ENCODE results near the gene PITPNM3.

PITPNM3 gene

DNA sequence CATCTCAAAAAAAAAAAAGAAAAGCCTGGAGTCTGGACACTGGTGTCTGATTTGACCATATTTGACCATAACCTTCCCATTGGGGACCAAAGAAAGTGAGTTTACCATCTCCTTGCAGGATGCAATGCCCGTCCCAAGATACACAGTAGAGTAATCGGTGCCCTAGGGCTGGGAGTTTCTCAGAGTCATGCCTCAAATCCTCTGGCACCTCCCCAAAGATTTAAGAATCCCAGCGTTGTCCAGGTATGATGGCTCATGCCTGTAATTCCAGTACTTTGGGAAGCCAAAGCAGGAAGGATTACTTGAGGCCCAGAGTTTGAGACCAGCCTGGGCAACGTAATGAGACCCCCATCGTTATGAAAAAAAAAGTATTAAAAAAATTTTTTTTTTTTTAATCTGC lies 5.0 kb downstream of the PITPNM3 start:
- DNase-seq: no peak

DNA sequence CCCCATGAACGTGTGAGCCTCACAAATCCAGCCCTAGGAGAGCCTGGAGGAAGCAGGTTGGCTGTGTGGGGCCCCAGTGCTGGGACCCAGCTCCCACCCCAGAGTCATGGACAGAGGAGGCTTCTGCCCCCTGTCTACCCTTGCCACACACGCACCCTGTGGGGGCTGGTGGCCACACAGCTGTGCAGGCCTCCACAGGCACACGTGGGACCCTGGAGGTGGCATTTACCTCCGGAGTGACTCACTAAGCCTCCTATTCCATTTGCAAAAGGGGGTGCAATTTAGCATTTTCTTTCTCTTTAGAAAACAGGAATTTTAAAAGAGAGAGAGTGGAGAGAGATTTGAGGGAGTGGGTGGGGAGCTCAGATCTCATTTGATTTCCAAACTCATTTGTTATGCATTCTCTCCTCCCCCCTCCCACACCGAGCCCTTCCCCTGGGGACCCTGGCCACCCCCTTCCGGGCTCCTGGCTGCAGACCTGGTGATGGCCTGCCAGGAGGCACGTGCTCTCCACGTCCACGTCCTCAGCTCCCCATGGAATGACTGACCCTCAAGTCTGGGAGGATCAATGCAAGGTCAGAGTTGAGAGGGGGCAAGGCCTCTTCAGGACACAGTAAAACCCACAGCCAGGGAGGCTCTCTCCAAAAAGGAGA lies 6.8 kb downstream of the PITPNM3 start:
- no peak for DNase-seq

DNA sequence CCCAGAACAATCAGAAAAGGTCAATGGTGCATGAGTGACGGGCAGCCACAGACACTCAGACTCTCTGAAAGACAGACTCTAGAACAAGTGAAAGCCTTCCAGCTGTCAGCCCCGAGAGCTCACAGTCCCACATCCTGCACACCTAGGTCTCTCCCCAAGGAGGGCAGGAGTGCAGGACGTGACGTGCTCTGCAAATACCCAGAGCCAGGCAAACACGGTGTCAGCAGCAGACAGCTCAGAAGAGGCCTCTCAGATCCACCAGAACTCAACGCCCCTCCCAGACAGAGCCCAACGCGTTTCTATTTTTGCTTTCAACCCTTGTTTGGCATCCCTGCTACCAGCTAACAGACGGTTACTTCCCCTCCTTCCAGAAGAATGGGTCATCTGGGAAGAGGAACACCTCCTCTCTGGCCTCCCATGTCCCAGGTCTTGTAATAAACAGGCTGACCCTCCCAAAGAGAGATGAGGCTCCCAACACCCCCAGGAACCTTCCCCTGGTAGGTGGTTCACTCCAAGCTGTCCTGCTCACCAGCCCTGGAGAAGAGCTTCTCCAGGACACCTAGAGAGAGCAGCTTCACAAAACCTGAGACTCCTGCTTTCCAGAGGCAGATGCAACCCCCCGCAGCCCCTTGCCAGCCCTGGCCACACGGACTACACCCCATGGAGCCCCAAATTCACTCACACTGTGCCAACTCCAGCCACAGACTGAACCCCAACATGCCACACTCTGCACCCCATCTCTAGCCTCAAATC lies 7.6 kb downstream of the PITPNM3 start:
- DNase-seq: no peak

DNA sequence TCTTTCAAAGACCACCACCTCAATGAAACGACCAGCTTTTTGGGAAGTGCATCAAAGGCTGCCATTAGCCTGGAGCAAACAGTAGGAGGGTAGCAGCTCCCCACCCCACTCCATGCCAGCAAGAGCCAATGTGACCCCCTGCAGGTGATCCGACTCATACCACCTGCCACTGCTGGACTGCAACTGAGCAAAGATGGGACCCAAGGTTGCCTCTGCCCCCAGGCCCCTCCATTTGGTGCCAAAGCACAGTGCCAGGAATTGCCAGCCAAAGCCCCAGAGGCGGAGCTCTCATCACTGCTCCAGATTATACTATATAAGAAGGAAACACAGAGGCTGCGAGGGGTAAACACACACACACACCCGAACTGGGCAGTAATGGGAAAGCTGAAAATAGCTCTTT lies 8.3 kb downstream of the PITPNM3 start:
- peak; percentile 7 for DNase-seq

DNA sequence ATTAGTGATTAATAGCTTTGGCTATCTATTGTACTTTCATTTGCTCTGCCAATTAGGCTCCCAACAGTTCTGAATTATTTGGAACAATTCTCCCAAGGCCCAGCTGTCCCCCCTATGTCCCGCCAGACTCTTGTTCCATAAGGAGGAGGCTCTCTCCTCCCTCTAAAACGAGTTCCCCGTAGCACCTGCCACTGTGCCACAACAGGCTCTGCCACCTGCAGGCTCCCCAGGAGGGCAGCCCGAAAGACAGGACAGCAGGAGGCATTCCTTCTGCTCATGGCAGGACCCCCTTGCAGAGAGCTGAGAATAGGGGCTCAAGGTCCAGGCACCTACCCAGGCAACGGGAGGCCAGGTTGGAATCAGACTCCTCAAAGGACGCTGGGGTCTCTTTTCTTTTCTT lies 9.0 kb downstream of the PITPNM3 start:
- no peak for DNase-seq

DNA sequence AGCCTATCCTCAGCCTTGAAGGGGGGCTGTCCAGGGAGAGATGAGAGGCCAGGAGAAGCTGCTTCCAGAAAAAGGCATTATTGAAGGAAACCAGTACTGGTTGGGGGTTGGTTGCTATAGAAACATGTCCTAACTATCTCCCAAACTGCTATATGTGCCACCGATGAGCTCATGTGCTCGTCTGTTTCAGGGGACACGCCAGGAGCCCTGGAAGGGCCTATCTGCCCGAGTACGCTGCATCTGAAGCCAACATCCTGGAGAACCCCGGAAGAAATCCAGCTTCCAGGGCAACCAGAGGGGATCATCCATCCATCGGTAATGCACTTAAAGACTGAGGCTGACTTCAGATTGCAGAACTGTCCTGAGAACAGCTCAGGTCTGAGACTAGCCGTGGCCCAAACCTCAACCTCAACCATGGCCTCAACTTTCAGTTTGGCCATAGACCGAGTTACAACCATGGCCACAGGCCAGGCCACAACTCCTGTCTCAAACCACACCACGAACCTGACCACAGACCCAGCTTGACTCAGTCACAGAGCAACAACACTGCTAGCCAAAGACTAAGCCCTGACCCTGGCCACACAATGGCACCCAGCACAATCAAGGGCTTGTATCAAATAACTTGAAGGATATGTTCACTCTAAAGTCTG lies 10.2 kb downstream of the PITPNM3 start:
- DNase-seq: peak; percentile 29

DNA sequence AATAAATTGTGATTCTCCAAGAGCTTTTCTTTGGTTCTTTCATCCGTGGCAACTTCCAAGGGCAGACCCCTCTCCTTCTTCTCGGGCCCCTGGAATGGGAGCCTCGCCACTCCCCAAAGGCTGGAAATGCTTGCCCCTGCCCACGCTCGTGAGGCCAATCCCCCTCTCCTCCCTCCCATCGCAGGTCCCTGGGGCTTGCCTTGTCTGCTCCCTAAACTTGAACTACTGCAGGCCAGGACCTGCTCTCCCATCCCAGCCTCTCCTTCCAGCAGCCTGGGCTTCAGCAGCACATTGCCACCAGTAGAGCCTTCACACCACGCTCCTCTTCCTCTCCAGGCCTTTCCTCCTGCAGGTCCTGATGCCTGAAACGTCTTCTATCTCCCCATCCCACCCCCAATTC lies 11.1 kb downstream of the PITPNM3 start:
- DNase-seq: no peak

DNA sequence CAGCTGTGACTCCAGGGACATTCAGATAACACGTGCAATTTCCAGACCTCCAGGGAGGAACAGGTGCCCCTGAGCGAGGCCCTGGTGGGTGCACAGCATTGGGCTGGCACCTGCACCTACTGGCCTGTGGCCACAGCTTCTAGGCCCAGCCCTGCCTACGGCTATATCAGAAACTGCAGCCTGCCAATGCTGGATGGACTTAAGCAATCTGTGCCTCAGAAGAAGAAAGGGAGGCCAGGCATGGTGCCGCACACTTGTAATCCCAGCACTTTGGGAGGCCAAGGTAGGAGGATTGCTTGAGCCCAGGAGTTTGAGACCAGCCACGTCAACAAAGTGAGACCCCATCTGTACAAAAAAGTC lies 12.4 kb downstream of the PITPNM3 start:
- no peak for DNase-seq

DNA sequence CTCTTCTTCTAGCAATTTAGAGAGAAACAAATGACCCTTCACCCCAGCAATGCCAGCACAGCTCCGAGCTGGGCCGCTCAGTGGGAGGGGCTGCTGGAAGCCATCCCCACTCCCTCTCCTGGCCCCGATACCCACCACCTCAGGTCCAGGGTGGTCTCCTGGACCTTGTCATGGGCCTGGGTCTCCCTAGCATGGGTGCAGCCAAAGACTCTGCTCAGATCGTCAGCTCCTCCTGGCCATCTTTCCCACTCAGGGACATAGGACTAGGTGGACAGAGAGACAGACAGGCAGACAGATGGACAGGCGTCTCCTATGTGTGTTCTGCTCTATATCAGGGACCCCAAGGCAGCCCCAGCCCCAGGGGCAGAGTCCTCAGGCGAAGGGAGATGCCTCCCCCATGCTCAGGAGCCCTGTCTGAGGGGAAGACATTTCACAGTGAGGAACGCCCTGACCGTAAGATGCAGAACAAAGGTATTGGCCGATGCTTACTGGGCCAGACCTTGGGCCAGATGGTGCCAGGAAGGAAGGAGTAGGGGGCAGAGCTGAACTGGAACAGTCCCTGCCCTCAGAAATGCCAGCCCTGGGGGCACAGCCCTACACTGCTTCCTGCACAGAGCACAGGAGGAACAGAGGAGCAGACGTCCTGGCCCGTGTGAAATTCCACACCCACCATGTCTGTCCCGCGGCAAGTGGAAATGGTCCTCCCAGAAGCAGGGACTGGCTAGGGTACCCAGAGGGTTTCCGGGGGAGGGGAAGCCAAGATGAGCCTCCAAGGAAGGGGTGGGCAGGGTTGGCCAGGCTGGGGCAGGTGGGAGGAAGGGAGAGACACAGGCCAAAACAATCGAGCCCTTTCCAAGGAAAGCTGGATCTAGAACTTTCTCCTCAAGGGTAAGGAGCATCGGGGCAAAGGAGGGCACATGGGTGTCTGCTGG lies 13.0 kb downstream of the PITPNM3 start:
- no peak for DNase-seq

DNA sequence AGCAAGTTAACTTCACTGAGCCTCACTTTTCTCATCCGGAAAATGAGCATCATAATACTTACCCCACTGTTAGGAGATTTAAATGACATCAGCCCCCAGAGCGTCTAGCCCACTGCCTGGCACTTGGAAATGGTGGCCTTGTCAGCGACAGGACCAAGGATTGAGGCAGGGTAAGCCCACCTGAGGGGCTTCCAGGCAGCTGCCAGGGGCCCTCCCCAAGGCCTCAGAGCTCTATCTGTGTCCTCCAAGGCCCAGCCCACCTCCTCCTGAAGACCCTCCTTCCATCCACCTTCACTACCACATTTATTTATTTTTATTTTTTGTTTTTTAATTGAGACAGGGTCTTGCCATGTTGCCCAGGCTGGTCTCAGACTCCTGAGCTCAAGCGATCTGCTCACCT lies 13.8 kb downstream of the PITPNM3 start:
- no peak for DNase-seq

DNA sequence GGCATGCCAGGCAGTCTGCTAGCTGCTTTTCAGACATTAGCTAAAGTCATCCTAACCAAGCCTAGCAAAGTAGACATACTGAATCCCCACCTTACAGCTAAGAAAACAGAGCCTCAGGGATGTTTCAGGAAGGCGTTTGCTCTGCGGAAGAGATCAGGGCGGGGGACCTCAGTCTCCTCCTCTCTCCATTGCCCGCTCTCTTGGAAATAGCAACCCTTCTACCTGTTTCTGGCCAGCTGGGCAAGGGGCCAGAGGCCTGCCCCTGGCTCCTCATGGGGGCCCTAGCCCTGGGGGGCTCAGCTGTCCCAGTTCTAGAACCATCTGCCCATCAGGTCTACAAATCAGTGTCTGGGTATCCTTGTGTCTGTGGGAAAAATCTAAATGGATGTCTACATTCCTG lies 14.5 kb downstream of the PITPNM3 start:
- DNase-seq: no peak

DNA sequence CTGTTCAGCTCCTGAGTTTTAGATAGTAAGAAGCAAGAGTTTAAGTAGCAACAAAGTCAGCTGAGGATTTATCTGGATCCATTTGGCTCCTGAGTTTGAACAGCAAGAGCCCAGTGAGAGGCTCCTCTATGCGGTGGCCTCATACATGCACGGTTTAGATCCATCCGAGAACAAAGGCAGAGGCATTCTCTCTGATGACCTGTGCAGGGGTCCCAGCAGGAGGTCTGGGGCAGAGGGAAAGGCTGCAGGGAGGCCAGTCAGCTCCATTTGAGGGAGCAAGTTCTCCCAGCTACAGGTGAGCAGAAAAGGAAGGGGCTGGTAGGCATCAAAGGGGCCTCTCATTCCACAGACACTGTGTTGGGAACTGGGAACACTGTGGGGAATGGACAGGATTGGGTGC lies 16.5 kb downstream of the PITPNM3 start:
- no peak for DNase-seq

DNA sequence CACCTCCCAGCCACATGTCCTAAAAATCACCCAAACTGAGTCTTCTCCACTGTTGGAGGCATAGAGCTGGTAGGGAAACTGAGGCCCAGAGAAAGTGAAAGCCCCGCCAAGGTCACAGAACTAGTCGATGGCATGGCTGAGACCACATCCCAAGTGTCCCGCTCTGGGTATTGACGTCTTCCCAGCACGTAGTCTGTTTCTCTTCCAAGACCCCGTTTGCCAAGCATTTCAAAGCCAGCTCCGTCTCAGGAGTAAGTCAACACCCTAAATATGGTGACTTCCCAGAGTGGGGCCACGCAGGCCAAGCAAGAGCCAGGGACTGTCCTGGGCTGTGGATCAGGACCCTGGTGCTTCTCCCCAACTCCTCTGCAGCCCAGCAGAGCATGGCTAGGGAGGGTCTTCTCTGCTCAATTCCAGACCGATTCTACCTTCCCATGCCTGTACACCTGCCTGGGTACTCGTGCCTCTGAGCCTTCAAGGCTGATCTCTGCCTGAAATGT lies 19.7 kb downstream of the PITPNM3 start:
- DNase-seq: no peak

DNA sequence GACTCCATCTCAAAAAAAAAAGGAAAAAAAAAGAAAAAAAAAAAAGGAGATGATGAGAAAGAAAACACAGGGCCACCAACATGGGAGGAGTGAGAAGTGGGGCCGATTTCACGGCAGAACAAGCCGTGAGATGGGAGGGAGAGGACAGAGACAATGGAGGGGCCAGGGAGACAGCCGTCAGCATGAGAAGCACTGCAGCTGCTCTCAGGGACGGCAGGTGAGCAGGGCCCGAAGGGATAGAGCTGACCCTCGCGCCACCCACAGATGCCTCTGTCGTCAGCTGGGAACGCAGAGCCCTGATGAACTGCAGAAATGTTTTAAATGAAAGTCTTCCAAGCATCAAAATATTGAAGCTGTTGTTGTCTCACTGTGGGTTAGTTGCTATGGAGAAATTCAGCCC lies 20.3 kb downstream of the PITPNM3 start:
- no peak for DNase-seq

DNA sequence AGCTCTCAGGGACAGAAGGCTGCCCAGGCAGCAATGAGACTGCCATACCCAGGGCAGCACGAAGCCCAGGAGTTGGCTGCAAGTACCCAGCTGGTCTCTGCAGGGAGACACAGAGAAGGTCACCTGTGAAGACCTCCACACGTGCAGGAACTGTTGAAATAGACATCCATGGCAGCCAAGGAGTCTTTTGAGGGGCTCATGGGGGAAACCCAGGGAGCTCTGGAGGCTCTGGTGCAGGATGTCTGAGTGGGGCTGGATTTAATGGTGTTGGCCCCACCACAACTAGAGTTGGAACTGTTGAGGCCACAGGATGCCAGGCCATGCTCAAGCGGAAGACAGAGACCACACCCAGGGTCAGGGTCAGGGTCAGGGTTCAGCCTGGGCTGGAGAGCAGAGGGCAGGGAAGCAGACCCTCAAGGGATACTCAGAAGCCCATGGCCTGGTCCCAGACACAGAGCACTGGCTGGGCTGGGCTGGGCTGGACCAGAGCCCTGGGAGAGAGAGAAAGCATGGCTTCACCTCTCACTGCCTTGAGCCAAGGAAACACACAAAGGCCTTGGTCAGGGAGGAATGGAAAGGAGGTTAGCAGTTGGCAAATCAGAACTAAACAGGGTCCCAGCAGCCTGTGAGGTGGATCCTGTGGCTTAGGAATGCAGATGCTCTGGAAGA lies 21.4 kb downstream of the PITPNM3 start:
- DNase-seq: no peak

DNA sequence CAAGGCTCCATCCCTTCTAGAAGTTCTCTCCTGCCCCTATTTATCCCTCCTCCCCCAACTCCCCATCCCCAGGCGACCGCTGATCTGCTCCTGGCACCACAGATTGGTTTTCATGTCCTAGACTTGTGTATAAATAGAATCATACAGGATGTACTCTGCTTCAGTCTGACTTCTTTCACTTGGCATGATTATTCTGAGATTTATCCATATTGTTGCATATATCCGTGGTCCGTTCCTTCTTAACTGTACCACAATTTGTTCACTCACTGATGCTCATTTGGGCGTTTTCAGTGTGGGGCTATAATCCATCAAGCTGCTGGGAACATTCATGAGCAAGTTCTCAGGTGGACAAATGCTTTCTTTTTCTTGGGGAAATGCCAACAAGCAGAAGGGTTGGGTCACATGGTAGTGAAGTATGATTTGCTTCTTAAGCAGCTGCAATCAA lies 23.9 kb downstream of the PITPNM3 start:
- no peak for DNase-seq

DNA sequence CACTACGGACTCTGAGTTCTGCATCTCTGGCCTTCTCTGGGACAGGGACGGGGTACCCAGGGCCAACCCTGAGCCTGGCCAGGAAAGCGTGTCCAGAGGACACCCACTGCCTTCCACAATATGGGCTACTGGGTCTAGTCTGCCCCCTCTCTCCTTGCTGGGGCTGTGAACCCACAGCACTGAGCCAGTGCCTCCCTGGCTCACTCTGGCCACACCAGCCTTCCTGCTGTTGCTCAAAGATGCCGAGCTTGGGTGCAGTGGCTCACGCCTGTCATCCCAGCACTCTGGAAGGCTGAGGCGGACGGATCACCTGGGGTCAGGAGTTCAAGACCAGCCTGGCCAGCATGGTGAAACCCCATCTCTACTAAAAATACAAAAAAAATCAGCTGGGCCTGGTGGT lies 24.8 kb downstream of the PITPNM3 start:
- no peak for DNase-seq

DNA sequence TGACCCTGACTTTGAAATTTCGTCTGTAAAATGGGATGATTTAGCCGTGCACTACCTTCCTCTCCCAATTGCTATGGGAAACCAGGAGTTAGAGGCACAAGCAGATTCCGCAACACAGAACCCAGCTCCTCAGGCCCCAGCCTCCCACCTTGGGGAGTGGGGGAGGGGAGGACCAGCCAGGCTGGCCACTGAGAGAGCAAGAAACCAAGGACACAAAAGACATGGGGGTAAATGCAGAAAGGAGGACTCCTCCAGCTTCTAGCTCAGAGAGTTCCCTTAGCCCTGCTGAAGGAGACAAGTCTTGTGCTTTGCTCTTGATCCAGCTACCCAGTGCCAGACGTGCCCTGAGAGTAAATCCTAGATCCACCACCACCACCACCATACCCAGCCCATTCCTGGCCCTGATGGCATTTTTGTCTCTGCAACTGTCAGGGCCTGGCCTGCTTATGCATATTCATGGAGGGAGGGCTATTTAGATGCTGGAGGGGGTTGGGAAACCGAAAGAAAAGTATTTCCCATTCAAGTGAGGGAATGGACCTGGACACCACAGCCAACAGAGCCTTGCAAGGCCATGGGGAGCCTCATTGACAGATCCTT lies 25.9 kb downstream of the PITPNM3 start:
- no peak for DNase-seq

DNA sequence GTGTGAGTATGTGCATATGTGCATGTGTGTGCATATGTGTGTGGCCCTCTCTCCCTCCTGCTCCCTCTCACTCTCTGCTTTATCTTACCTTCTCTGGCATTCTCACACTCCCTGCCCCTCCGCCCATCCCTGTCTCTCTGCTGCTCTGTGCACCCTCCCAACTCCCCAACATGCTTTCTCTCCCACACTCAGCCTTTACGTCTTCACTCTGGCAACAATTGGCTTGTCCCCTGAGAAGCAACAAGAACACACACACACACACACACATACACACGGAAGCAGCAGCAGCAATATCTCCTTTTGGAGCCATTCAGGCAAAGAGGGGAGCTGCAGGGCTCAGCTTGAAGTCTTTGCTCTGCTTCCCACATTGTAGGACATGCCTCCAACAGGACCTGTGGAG lies 27.8 kb downstream of the PITPNM3 start:
- no peak for DNase-seq

DNA sequence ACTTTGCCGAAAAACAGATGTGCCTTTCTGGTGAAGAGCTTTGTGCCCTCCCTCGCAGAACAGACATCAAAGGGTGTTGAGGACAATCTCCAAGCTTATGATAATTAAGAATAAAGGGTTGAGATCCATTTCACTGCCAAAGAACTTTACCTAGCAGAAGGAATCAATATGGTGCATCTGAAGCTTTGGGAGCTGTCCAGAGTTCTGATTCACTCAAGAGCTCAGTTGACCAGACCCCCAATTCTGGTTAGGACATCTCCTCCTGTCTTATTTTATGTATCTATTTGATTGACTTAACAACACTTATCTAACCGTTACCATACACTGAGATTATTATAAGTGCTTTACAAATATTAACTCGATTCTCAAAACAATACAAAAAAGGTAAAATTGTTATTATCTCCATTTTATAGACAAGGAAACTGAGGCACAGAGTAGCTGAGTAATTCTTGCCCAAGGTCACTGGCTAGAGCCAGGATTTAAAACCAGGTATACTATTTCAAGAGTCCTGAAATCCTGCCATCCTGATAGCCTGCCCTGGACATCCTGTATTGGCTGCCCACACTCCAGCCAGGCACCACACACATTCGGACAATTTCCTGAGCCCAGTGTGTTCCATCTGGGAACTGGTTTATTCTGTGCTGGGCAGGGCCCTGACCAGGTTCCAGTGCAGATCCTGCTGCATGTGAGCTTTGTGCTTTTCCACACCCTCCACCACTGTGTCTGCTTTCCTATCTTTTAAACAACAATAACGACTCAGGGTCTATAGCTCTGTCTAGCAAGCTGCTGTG lies 29.8 kb downstream of the PITPNM3 start:
- DNase-seq: peak; percentile 49

DNA sequence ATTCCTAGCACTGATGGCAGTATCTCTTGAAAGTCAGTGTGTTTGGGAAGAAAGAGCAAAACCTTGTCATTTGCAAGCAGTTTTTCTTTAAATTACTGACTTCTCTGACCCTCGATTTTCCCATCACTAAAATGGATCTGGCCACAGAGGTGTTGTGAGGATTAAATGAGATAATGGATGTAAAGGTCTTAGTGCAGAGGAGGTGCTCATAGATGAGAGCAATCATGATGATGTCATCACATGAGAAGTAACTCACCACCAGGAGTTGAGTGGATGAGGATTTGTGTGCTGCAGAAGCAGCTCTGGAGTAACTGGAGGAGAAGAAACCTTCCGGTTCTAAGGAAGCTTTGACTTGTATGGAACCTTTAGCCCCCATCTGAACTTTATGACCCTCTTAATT lies 30.6 kb downstream of the PITPNM3 start:
- no peak for DNase-seq

Measured in hematopoietic multipotent progenitor cell treated with erythropoietin and hydrocortisone succinate and interleukin-3 and kit ligand, for 4 days (in vitro differentiated cells).